ENCODE data around the gene ANGPTL8. TPM values are rescaled to one million over a fixed set of nuclear protein-coding genes. Genes with fewer than 3 reads are reported as not detected.

Gene ANGPTL8
- total and polyA plus RNA-seq, 9 of the 15 experiments (the other 6 are each of a cell fraction or from before 2014, with no cell fraction given), result not detected

DNA sequence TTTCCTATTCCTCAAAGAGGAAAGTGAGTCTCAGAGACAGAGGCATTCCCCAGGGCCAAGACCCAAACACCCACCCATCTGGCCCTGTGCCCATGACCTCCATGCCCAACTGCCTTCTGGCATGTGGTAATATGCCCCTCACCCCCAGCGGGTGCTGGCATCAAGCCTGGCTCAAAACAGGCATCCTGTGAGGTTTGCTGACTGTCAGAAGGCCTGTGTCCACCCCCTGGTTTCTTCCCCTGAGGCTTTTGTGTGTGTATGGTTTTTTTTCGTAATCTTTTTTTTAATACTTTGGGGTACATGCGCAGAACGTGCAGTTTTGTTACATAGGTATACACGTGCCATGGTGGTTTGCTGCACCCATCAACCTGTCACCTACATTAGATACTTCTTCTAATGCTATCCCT lies 34.5 kb upstream of the ANGPTL8 start:
- BruUV-seq (replicated peaks), result no TSS peak

More for the DNA sequence above, 34.5 kb upstream of the ANGPTL8 start:
- FAIRE-seq, result no peak
- H3K9me1 ChIP-seq (ENCODE audit: control insufficient read depth, insufficient read depth, low read length), result no peaks in the 10 kb centered on the region
- DNase-seq (ENCODE audit: extremely low read depth in 1 of 4, low spot score in 3 of 4), result no peak
- ChIA-PET POLR2A (interaction anchor here (0.9 to 1.1 kb wide), 2 partner anchors 70 to 79 kb away, joined by 3 to 5 read pairs; no protein-coding TSS in a partner anchor), CTCF (ENCODE audit: low intra/inter-chr PET ratio) (interaction anchor here (2.3 kb wide), 1 partner anchor 67 kb away, joined by 34 read pairs; no protein-coding TSS in a partner anchor)
- H3K79me2 ChIP-seq (ENCODE audit: control insufficient read depth, insufficient read depth, low read length), result no peaks in the 10 kb centered on the region
- H3K4me2 ChIP-seq (ENCODE audit: insufficient read depth, low read length), result no peak overlapping the region
- intact Hi-C loops (cut with micrococcal nuclease) (no loop called here), in situ Hi-C loops (cut with MboI) (loop anchor here (5.0 kb wide), 2 partner anchors 73 to 168 kb away; no protein-coding TSS in a partner anchor)
- WGBS (ENCODE audit: insufficient coverage, low coverage, missing lambda C conversion rate), result 55% methylated on average over 5 of the region's 5 CpGs
- TF ChIP-seq, protein P1, sequence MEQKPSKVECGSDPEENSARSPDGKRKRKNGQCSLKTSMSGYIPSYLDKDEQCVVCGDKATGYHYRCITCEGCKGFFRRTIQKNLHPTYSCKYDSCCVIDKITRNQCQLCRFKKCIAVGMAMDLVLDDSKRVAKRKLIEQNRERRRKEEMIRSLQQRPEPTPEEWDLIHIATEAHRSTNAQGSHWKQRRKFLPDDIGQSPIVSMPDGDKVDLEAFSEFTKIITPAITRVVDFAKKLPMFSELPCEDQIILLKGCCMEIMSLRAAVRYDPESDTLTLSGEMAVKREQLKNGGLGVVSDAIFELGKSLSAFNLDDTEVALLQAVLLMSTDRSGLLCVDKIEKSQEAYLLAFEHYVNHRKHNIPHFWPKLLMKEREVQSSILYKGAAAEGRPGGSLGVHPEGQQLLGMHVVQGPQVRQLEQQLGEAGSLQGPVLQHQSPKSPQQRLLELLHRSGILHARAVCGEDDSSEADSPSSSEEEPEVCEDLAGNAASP (IDR thresholded peaks at IDR 0.05), result no peak
- TF ChIP-seq ZC3H8 (IDR thresholded peaks at IDR 0.05) (no peak), ZNF239 (CRISPR knock-in tag; IDR thresholded peaks at IDR 0.05) (no peak), SRSF7 (optimal IDR thresholded peaks at IDR 0.05; ENCODE audit: low read depth, low read length) (no peak), ZNF324 (CRISPR knock-in tag; IDR thresholded peaks at IDR 0.05) (no peak), THRAP3 (IDR thresholded peaks at IDR 0.05; ENCODE audit: borderline replicate concordance) (no peak), FOXA3 (CRISPR knock-in tag; conservative IDR thresholded peaks at IDR 0.05 in 1 of 2, IDR thresholded peaks at IDR 0.05 in 1 of 2) (no peak), ZNF57 (CRISPR knock-in tag; IDR thresholded peaks at IDR 0.05) (no peak), RBM15 (IDR thresholded peaks at IDR 0.05; ENCODE audit: insufficient read depth, low read length) (no peak)
- TF ChIP-seq, protein P2, sequence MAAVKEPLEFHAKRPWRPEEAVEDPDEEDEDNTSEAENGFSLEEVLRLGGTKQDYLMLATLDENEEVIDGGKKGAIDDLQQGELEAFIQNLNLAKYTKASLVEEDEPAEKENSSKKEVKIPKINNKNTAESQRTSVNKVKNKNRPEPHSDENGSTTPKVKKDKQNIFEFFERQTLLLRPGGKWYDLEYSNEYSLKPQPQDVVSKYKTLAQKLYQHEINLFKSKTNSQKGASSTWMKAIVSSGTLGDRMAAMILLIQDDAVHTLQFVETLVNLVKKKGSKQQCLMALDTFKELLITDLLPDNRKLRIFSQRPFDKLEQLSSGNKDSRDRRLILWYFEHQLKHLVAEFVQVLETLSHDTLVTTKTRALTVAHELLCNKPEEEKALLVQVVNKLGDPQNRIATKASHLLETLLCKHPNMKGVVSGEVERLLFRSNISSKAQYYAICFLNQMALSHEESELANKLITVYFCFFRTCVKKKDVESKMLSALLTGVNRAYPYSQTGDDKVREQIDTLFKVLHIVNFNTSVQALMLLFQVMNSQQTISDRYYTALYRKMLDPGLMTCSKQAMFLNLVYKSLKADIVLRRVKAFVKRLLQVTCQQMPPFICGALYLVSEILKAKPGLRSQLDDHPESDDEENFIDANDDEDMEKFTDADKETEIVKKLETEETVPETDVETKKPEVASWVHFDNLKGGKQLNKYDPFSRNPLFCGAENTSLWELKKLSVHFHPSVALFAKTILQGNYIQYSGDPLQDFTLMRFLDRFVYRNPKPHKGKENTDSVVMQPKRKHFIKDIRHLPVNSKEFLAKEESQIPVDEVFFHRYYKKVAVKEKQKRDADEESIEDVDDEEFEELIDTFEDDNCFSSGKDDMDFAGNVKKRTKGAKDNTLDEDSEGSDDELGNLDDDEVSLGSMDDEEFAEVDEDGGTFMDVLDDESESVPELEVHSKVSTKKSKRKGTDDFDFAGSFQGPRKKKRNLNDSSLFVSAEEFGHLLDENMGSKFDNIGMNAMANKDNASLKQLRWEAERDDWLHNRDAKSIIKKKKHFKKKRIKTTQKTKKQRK (IDR thresholded peaks at IDR 0.05; ENCODE audit: borderline replicate concordance, low read depth, low read length), result no peak
- no peak overlapping the region for H3K9ac ChIP-seq (ENCODE audit: insufficient read depth in 1 of 2, low read depth in 2 of 2, low read length in 2 of 2)
- no peaks in the 10 kb centered on the region for H3K27me3 ChIP-seq (ENCODE audit: control insufficient read depth in 2 of 2, insufficient read depth in 2 of 2, low read length in 2 of 2)
- H3K4me3 ChIP-seq, result no peak overlapping the region
- H3K9me3 ChIP-seq (replicated peaks; ENCODE audit: control insufficient read depth, insufficient read depth, low read depth, low read length), result no peaks in the 10 kb centered on the region
- no peak overlapping the region for H2AFZ ChIP-seq (ENCODE audit: low read depth, low read length)
- no peak overlapping the region for H3K27ac ChIP-seq (ENCODE audit: extremely low read depth, low read depth, low read length)
- H3K4me1 ChIP-seq (replicated peaks in 1 of 2; ENCODE audit: control insufficient read depth in 2 of 2, insufficient read depth in 2 of 2, low read length in 2 of 2), result peaks cover 9 to 36% of the 10 kb centered on the region in 2 experiments
- no peak for ATAC-seq
- H4K20me1 ChIP-seq (replicated peaks; ENCODE audit: control insufficient read depth, insufficient read depth, low read length), result no peaks in the 10 kb centered on the region
- H3K36me3 ChIP-seq (ENCODE audit: control insufficient read depth, insufficient read depth, low read length), result no peaks in the 10 kb centered on the region

All from K562 (cell line).